HG03571 (cell line): ENCODE data around the gene C22orf39.

Source experiments
- ATAC-seq: cut with Tn5 transposase; IDR thresholded peaks from one replicate; pipeline ENCODE4 v1.9.1; 2021; ENCODE audit not compliant: unreplicated experiment

C22orf39 gene

GRCh38 chr22:19447330-19448075, at the start of gene C22orf39:
C22orf39 (minus strand) TSS chr22:19447711; CDS start chr22:19447688, 23 bp downstream.
- ATAC-seq: peak; percentile 75

GRCh38 chr22:19497245-19497644, 49.7 kb upstream of the C22orf39 start:
- no peak for ATAC-seq

GRCh38 chr22:19496324-19496630, 48.8 kb upstream of the C22orf39 start:
- no peak for ATAC-seq

GRCh38 chr22:19495562-19496323, 48.2 kb upstream of the C22orf39 start:
- ATAC-seq: no peak

GRCh38 chr22:19494676-19495173, 47.2 kb upstream of the C22orf39 start:
- ATAC-seq: no peak

- no peak for ATAC-seq
Measured at GRCh38 chr22:19494001-19494560, 46.6 kb upstream of the C22orf39 start.

GRCh38 chr22:19492504-19493174, 45.1 kb upstream of the C22orf39 start:
- ATAC-seq: no peak

GRCh38 chr22:19490628-19491230, 43.2 kb upstream of the C22orf39 start:
- ATAC-seq: no peak

GRCh38 chr22:19488884-19489843, 41.7 kb upstream of the C22orf39 start:
- ATAC-seq: no peak

- no peak for ATAC-seq
Measured at GRCh38 chr22:19488285-19488684, 40.8 kb upstream of the C22orf39 start.

GRCh38 chr22:19483481-19484244, 36.2 kb upstream of the C22orf39 start:
- ATAC-seq: no peak

- no peak for ATAC-seq
Measured at GRCh38 chr22:19482297-19482696, 34.8 kb upstream of the C22orf39 start.

- ATAC-seq: no peak
Measured at GRCh38 chr22:19480789-19481188, 33.3 kb upstream of the C22orf39 start.

GRCh38 chr22:19480173-19480568, 32.7 kb upstream of the C22orf39 start:
- ATAC-seq: peak; percentile 1

- peak; percentile 63 for ATAC-seq
Measured at GRCh38 chr22:19479355-19480172, 32.1 kb upstream of the C22orf39 start, which contains the start of gene CDC45. CDC45 (plus strand) TSS chr22:19479920; CDS start chr22:19479969, 49 bp downstream.

GRCh38 chr22:19478901-19479354, 31.4 kb upstream of the C22orf39 start, which contains the start of gene UFD1:
UFD1 (minus strand) TSS chr22:19479193; CDS start chr22:19479085, 108 bp downstream.
- peak; percentile 44 for ATAC-seq

- no peak for ATAC-seq
Measured at GRCh38 chr22:19478045-19478900, 30.8 kb upstream of the C22orf39 start.
